GM23338 (cell line): Measurements from ENCODE around the gene SHROOM2. TPM values are rescaled to one million over a fixed set of nuclear protein-coding genes. Genes with fewer than 3 reads are reported as not detected.

ENCODE experiments used
- ATAC-seq: fragments of 200-7000 bp; cut with Tn5 transposase; 3 replicates; pipeline ENCODE4 v1.9.1; 2020
- DNase-seq: peaks from one replicate; pipeline ENCODE4 v3.0.0-alpha.2; 2015; ENCODE audit warnings: low spot score
- H2AFZ ChIP-seq: fragments of 200-600 bp; sonication (generic); 2 replicates; pipeline ENCODE4 v1.8.0; 2016; ENCODE audit warnings: antibody characterized with exemption, mild to moderate bottlenecking, moderate library complexity
- H3F3A ChIP-seq: fragments of 200-600 bp; sonication (generic); replicated peaks from 2 replicates; pipeline ENCODE4 v1.8.0; 2017; ENCODE audit warnings: antibody characterized with exemption, mixed run types, low read depth
- H3K27ac ChIP-seq: fragments of 200-600 bp; sonication (generic); 2 replicates; pipeline ENCODE4 v1.6.1; 2016; ENCODE audit warnings: low read depth
- H3K27me3 ChIP-seq: fragments of 200-600 bp; sonication (generic); 2 replicates; pipeline ENCODE4 v1.8.0; 2016; ENCODE audit warnings: mild to moderate bottlenecking, mixed run types, moderate library complexity; ENCODE audit not compliant: insufficient read depth
- H3K36me3 ChIP-seq: fragments of 200-600 bp; sonication (generic); 2 replicates; pipeline ENCODE4 v1.8.0; 2016; ENCODE audit warnings: mild to moderate bottlenecking; ENCODE audit not compliant: insufficient read depth
- H3K4me1 ChIP-seq: fragments of 200-600 bp; sonication (generic); 2 replicates; pipeline ENCODE4 v1.8.0; 2016; ENCODE audit warnings: mild to moderate bottlenecking, moderate library complexity; ENCODE audit not compliant: insufficient read depth
- H3K4me2 ChIP-seq: fragments of 200-600 bp; sonication (generic); 2 replicates; pipeline ENCODE4 v1.7.1; 2017; ENCODE audit warnings: mixed run types
- H3K4me3 ChIP-seq: fragments of 200-600 bp; sonication (generic); 2 replicates; pipeline ENCODE4 v1.6.1; 2016; ENCODE audit warnings: mixed run types
- H3K79me2 ChIP-seq: fragments of 200-600 bp; sonication (generic); replicated peaks from 2 replicates; pipeline ENCODE4 v1.8.0; 2017; ENCODE audit warnings: mild to moderate bottlenecking; ENCODE audit not compliant: insufficient read depth
- H3K9me2 ChIP-seq: fragments of 200-600 bp; sonication (generic); 2 replicates; pipeline ENCODE4 v1.8.0; 2017; ENCODE audit not compliant: insufficient read depth
- H4K20me1 ChIP-seq: fragments of 200-600 bp; sonication (generic); replicated peaks from 2 replicates; pipeline ENCODE4 v1.8.0; 2017; ENCODE audit warnings: mild to moderate bottlenecking; ENCODE audit not compliant: insufficient read depth
- H3K27ac Mint-ChIP-seq: 2 replicates; pipeline ENCODE4 v1.8.0; 2020; ENCODE audit warnings: inconsistent platforms, mild to moderate bottlenecking, moderate library complexity, mixed read lengths
- H3K27me3 Mint-ChIP-seq: 3 replicates; pipeline ENCODE4 v1.8.0; 2022; ENCODE audit warnings: low read depth, mild to moderate bottlenecking, moderate library complexity, mixed read lengths, inconsistent platforms; ENCODE audit not compliant: insufficient read depth, poor library complexity
- H3K36me3 Mint-ChIP-seq: 3 replicates; pipeline ENCODE4 v1.8.0; 2021; ENCODE audit warnings: low read depth, mild to moderate bottlenecking, inconsistent platforms, moderate library complexity, mixed read lengths
- H3K4me1 Mint-ChIP-seq: 3 replicates; pipeline ENCODE4 v1.8.0; 2020; ENCODE audit warnings: mild to moderate bottlenecking, inconsistent platforms, mixed read lengths
- H3K4me3 Mint-ChIP-seq: 3 replicates; pipeline ENCODE4 v1.8.0; 2021; ENCODE audit warnings: moderate library complexity, mild to moderate bottlenecking, inconsistent platforms, mixed read lengths
- H3K9me3 Mint-ChIP-seq: 3 replicates; pipeline ENCODE4 v1.8.0; 2020; ENCODE audit warnings: moderate library complexity, mild to moderate bottlenecking, inconsistent platforms, mixed read lengths
- ETS1 ChIP-seq: IDR thresholded peaks from 2 replicates; pipeline ENCODE4 v1.6.1; 2016; ENCODE audit warnings: antibody characterized with exemption
- EZH2phosphoT487 ChIP-seq: fragments of 200-600 bp; sonication (generic); IDR thresholded peaks from one replicate; pipeline ENCODE4 v1.8.1; 2018; ENCODE audit warnings: antibody characterized with exemption; ENCODE audit not compliant: unreplicated experiment
- JUNB ChIP-seq: IDR thresholded peaks from one replicate; pipeline ENCODE4 v1.6.1; 2016; ENCODE audit warnings: antibody characterized with exemption; ENCODE audit not compliant: unreplicated experiment
- NANOG ChIP-seq: IDR thresholded peaks from 2 replicates; pipeline ENCODE4 v1.6.1; 2016; ENCODE audit warnings: antibody characterized with exemption, borderline replicate concordance
- POLR2AphosphoS5 ChIP-seq: IDR thresholded peaks from 2 replicates; pipeline ENCODE4 v1.6.1; 2016; ENCODE audit warnings: antibody characterized with exemption, low read depth
- ZNF331 ChIP-seq: fragments of 250-450 bp; sonication (Bioruptor Pico); IDR thresholded peaks from 2 replicates; pipeline ENCODE4 v1.5.0; 2020; ENCODE audit warnings: low read depth, mild to moderate bottlenecking, moderate library complexity
- ZNF462 ChIP-seq: fragments of 250-450 bp; sonication (Bioruptor Pico); IDR thresholded peaks from 2 replicates; pipeline ENCODE4 v1.5.0; 2020; ENCODE audit warnings: mild to moderate bottlenecking, moderate library complexity
- polyA plus RNA-seq: library from polyadenylated mRNA; unstranded; fragments of >200 nt; fragmentation: Nextera tagmentation; extraction: Ambion mirVana; gene quantifications from 2 replicates; pipeline ENCODE4 v1.2.1, GENCODE V29; 2016
- total RNA-seq: library from RNA; depleted of rRNA; stranded (reverse); fragments of >200 nt; shearing (Covaris generic); gene quantifications from 2 replicates; pipeline ENCODE4 v1.2.3, GENCODE V29; 2014

Gene SHROOM2
- total and polyA plus RNA-seq, 2 experiments from 2014 or later, result 3.5 to 15.8 TPM

- TF ChIP-seq ZNF462 (no peak), ETS1 (no peak), POLR2AphosphoS5 (no peak)
Measured at GRCh38 chrX:9983441-9983840, 197.2 kb downstream of the SHROOM2 start (continued).

- Mint-ChIP-seq H3K27ac (no peak overlapping the region), H3K27me3 (no peaks in the 10 kb centered on the region), H3K4me1 (peaks cover 11% of the 10 kb centered on the region; the same call in 2 of the 3 replicates), H3K9me3 (peaks cover 7% of the 10 kb centered on the region; the same call in 2 of the 3 replicates), H3K36me3 (no peaks in the 10 kb centered on the region; the same call in 1 of the 3 replicates), H3K4me3 (no peak overlapping the region)
- Histone ChIP-seq H3K27me3 (no peaks in the 10 kb centered on the region), H3F3A (no peaks in the 10 kb centered on the region), H3K9me2 (no peaks in the 10 kb centered on the region), H3K27ac (no peak overlapping the region), H3K79me2 (no peaks in the 10 kb centered on the region), H3K4me2 (no peak overlapping the region), H3K4me1 (peaks cover 8% of the 10 kb centered on the region), H3K36me3 (no peaks in the 10 kb centered on the region), H2AFZ (no peak overlapping the region), H3K4me3 (no peak overlapping the region), H4K20me1 (no peaks in the 10 kb centered on the region)
- no peak for DNase-seq
- TF ChIP-seq EZH2phosphoT487 (no peak), NANOG (no peak), ZNF462 (no peak), POLR2AphosphoS5 (no peak), JUNB (no peak), ZNF331 (no peak)
- ATAC-seq, result no peak
Measured at GRCh38 chrX:9983846-9984245, 197.6 kb downstream of the SHROOM2 start.
